B cell (primary cell): Measurements from ENCODE around the gene HBA1. TPM values are rescaled to one million over a fixed set of nuclear protein-coding genes. Genes with fewer than 3 reads are reported as not detected.

Experiments used
- ATAC-seq: fragments of 200-7000 bp; cut with Tn5 transposase; one replicate; pipeline ENCODE4 v1.10.0; 2021; ENCODE audit warnings: low read depth, mild to moderate bottlenecking, moderate number of reproducible peaks, moderate library complexity
- CTCF ChIA-PET: fragments of 350-600 bp; sonication (Branson Sonifier 250); formaldehyde crosslinking; loops from one replicate; lab custom pipeline; 2021; ENCODE audit warnings: antibody characterized with exemption, inconsistent platforms; lab: Charles Lee
- POLR2A ChIA-PET: fragments of 350-600 bp; sonication (Branson Sonifier 250); formaldehyde crosslinking; loops from one replicate; lab custom pipeline; 2021; ENCODE audit warnings: antibody characterized with exemption; lab: Charles Lee
- DNase-seq: peaks from one replicate; pipeline ENCODE4 v3.0.0; 2013
- H2AFZ ChIP-seq: 2 replicates; pipeline ENCODE4 v1.6.1; 2012; ENCODE audit warnings: mild to moderate bottlenecking, low read depth, low read length; ENCODE audit not compliant: insufficient read depth, poor library complexity, severe bottlenecking
- H3K27ac ChIP-seq, 2 donors: 1 replicate in 1 of 2; 2 replicates in 1 of 2; pipeline ENCODE4 v1.5.1; 2012 to 2013; ENCODE audit warnings: low read length in 2 of 2, mild to moderate bottlenecking in 2 of 2, moderate library complexity in 1 of 2
- H3K27me3 ChIP-seq, 4 experiments: fragments of 200-600 bp in 1 of 4; sonication (generic) in 1 of 4; replicated peaks in 1 of 4; 1 replicate in 2 of 4; 2 replicates in 2 of 4; pipeline versions ENCODE4 v1.6.1 to v1.7.0; 2013 to 2016; ENCODE audit warnings: low read length in 3 of 4, mild to moderate bottlenecking in 2 of 4, mixed read lengths in 1 of 4, moderate library complexity in 1 of 4; ENCODE audit not compliant: insufficient read depth in 4 of 4, control insufficient read depth in 3 of 4; ENCODE audit errors: control extremely low read depth in 1 of 4
- H3K36me3 ChIP-seq, 2 experiments: replicated peaks in 1 of 2; 1 replicate in 1 of 2; 2 replicates in 1 of 2; pipeline versions ENCODE4 v1.6.1 to v1.7.1; 2013; ENCODE audit warnings: low read length in 1 of 2; ENCODE audit not compliant: insufficient read depth in 2 of 2, control insufficient read depth in 1 of 2; ENCODE audit errors: control extremely low read depth in 1 of 2, extremely low read depth in 1 of 2
- H3K4me1 ChIP-seq, 2 donors: fragments of 200-600 bp in 1 of 2; sonication (generic) in 1 of 2; 1 replicate in 1 of 2; 2 replicates in 1 of 2; pipeline versions ENCODE4 v1.5.1 to v1.6.1; 2013 to 2017; ENCODE audit warnings: low read length in 2 of 2; ENCODE audit not compliant: control insufficient read depth in 2 of 2, insufficient read depth in 2 of 2
- H3K4me2 ChIP-seq: replicated peaks from 2 replicates; pipeline ENCODE3; 2012; ENCODE audit warnings: mild to moderate bottlenecking, low read depth, low read length; ENCODE audit not compliant: poor library complexity, severe bottlenecking
- H3K4me3 ChIP-seq, 5 experiments: fragments of 200-600 bp in 1 of 5; sonication (generic) in 1 of 5; 1 replicate in 3 of 5; 2 replicates in 2 of 5; pipeline versions ENCODE4 v1.5.1 to v1.7.0; 2011 to 2016; ENCODE audit warnings: low read length in 4 of 5, mild to moderate bottlenecking in 4 of 5, low read depth in 2 of 5, control low read depth in 1 of 5, moderate library complexity in 1 of 5; ENCODE audit not compliant: insufficient read depth in 1 of 5; ENCODE audit errors: control extremely low read depth in 1 of 5, extremely low read depth in 1 of 5
- H3K79me2 ChIP-seq: fragments of 200-600 bp; sonication (generic); one replicate; pipeline ENCODE4 v1.6.0; 2016; ENCODE audit warnings: low read length; ENCODE audit not compliant: control insufficient read depth, insufficient read depth
- H3K9ac ChIP-seq: fragments of 200-600 bp; sonication (generic); 2 replicates; pipeline ENCODE4 v1.6.1; 2017; ENCODE audit warnings: mild to moderate bottlenecking, low read length, moderate library complexity
- H3K9me3 ChIP-seq, 3 donors: one replicate each; pipeline versions ENCODE4 v1.6.1 to v1.7.1; 2013; ENCODE audit warnings: low read length in 2 of 3; ENCODE audit not compliant: control insufficient read depth in 2 of 3, insufficient read depth in 1 of 3; ENCODE audit errors: control extremely low read depth in 1 of 3
- H4K20me1 ChIP-seq: 2 replicates; pipeline ENCODE4 v1.6.0; 2012; ENCODE audit warnings: mild to moderate bottlenecking, low read length; ENCODE audit not compliant: insufficient read depth, control insufficient read depth, poor library complexity, severe bottlenecking
- H3K27ac Mint-ChIP-seq: one replicate; pipeline ENCODE4 v1.8.0; 2021; ENCODE audit warnings: mixed read lengths
- H3K27me3 Mint-ChIP-seq: one replicate; pipeline ENCODE4 v1.8.0; 2021; ENCODE audit warnings: mixed read lengths
- H3K4me1 Mint-ChIP-seq: one replicate; pipeline ENCODE4 v1.8.0; 2021; ENCODE audit warnings: mixed read lengths
- H3K4me3 Mint-ChIP-seq: one replicate; pipeline ENCODE4 v1.8.0; 2021; ENCODE audit warnings: mixed read lengths
- H3K9me3 Mint-ChIP-seq: one replicate; pipeline ENCODE4 v1.8.0; 2022; ENCODE audit warnings: mixed read lengths; ENCODE audit not compliant: insufficient read depth
- EZH2 ChIP-seq: IDR thresholded peaks from 2 replicates; pipeline ENCODE4 v1.6.1; 2012; ENCODE audit warnings: borderline replicate concordance, low read depth, mild to moderate bottlenecking, moderate library complexity, low read length; ENCODE audit not compliant: insufficient read depth, poor library complexity, severe bottlenecking
- WGBS: methylation state at CpG from one replicate; pipeline ENCODE4 v1.1.5; 2013; ENCODE audit warnings: missing lambda C conversion rate; ENCODE audit not compliant: insufficient coverage; 5-methylcytosine and 5-hydroxymethylcytosine counted together
- intact Hi-C: fragments of 100-400 bp; cut with micrococcal nuclease; formaldehyde crosslinking; loops from one replicate; pipeline ENCODE4 v1.10.0; 2022
- polyA plus RNA-seq: library from polyadenylated mRNA; depleted of rRNA; stranded (reverse); fragments of >200 nt; gene quantifications from 2 replicates; pipeline ENCODE4 v1.2.3, GENCODE V29; 2012
- small RNA-seq: library from RNA; depleted of rRNA; stranded (forward); fragments of <200 nt; gene quantifications from one replicate; pipeline ENCODE3, GENCODE V24; 2012; ENCODE audit warnings: low replicate concordance, low read depth; ENCODE audit not compliant: insufficient read length
- total RNA-seq, 2 donors: library from RNA; stranded (reverse); fragments of 120-200 nt in 1 of 2; gene quantifications; 1 replicate in 1 of 2; 2 replicates in 1 of 2; pipeline versions ENCODE4 v1.2.3 to v1.2.4, GENCODE V29; 2013 to 2022

HBA1 gene
- total and polyA plus RNA-seq, 2 donors (not counting 1 experiment from before 2014, with no cell fraction given) = 38.5 to 283 TPM

DNA sequence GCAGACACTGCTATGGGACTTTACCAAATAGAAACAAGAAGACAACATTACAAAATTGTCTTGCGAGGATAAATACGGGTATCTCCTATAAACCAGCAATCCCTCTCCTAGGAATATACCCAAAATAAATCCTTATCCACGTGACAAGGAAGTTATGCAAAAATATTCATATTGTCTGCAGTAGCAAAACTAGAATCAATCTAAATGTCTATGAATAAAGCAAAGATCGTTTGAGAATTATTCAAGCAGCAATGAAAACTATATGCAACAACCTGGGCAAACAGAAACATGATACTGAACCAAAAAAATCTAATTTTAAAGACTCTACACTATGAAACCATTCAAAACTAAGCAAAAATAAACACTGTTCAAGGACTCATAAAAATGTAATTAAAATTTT lies 43.5 kb downstream of the HBA1 start:
- Histone ChIP-seq H3K4me1 (no peaks in the 10 kb centered on the region), H3K9me3 (no peaks in the 10 kb centered on the region), H3K4me3 (no peak overlapping the region), H3K36me3 (peaks cover 7 to 59% of the 10 kb centered on the region in 2 experiments), H3K27me3 (no peaks in the 10 kb centered on the region), H2AFZ (no peak overlapping the region), H3K79me2 (peaks cover 82% of the 10 kb centered on the region), H3K9ac (no peak overlapping the region), H3K27ac (no peak overlapping the region), H3K4me2 (no peak overlapping the region), H4K20me1 (peaks cover 69% of the 10 kb centered on the region)
- DNase-seq (no peak), ATAC-seq (no peak)
- H3K9me3 Mint-ChIP-seq = no peaks in the 10 kb centered on the region
- H3K4me3 Mint-ChIP-seq = no peak overlapping the region
- no CpG with 5 or more reads among the region's 4 CpGs for WGBS
- intact Hi-C loops = no loop called here
- POLR2A ChIA-PET = no interaction called here
- H3K4me1 Mint-ChIP-seq = no peaks in the 10 kb centered on the region
- CTCF ChIA-PET = interaction anchor here (1.1 to 1.7 kb wide), 2 partner anchors 8 to 113 kb away, joined by 3 to 4 read pairs; no protein-coding TSS in a partner anchor
- H3K27ac Mint-ChIP-seq = no peak overlapping the region
- H3K27me3 Mint-ChIP-seq = no peaks in the 10 kb centered on the region
- no peak for TF ChIP-seq EZH2

Small RNA genes lying within 50 kb of the gene (small RNA-seq; reads per million reads assigned to genes)
- not detected for gene RF00019

Other genes with a start within 250 kb of the HBA1 start
- gene POLR3K, start 123.1 kb upstream of the HBA1 start, total RNA-seq = 28.3 and 34.9 TPM in 2 replicates
- 18.4 and 26.3 TPM in 2 replicates for gene POLR3K, start 123.1 kb upstream of the HBA1 start, polyA plus RNA-seq
- 24.3 and 25.5 TPM in 2 replicates for gene SNRNP25, start 122.9 kb upstream of the HBA1 start, total RNA-seq
- gene SNRNP25, start 122.9 kb upstream of the HBA1 start, polyA plus RNA-seq = 31.3 and 32.8 TPM in 2 replicates
- 0.76 and 0.78 TPM in 2 replicates for gene RHBDF1, start 104.0 kb upstream of the HBA1 start, total RNA-seq
- 0.42 and 1.3 TPM in 2 replicates for gene RHBDF1, start 104.0 kb upstream of the HBA1 start, polyA plus RNA-seq
- 58.3 and 66.4 TPM in 2 replicates for gene MPG, start 98.5 kb upstream of the HBA1 start, total RNA-seq
- gene MPG, start 98.5 kb upstream of the HBA1 start, polyA plus RNA-seq = 39.4 and 59.6 TPM in 2 replicates
- gene NPRL3, start 38.0 kb upstream of the HBA1 start, total RNA-seq = 41.9 and 43.0 TPM in 2 replicates
- 41.3 and 50.2 TPM in 2 replicates for gene NPRL3, start 38.0 kb upstream of the HBA1 start, polyA plus RNA-seq
- not detected in 2 replicates for gene HBZ, start 24.0 kb upstream of the HBA1 start, total RNA-seq
- gene HBZ, start 24.0 kb upstream of the HBA1 start, polyA plus RNA-seq = not detected in 2 replicates
- gene HBM, start 10.7 kb upstream of the HBA1 start, total RNA-seq = 0.64 TPM in 1 of 2 replicates, not detected in the other
- 3.2 TPM in 1 of 2 replicates, not detected in the other for gene HBM, start 10.7 kb upstream of the HBA1 start, polyA plus RNA-seq
- 179 and 217 TPM in 2 replicates for gene HBA2, start 3.8 kb upstream of the HBA1 start, total RNA-seq
- gene HBA2, start 3.8 kb upstream of the HBA1 start, polyA plus RNA-seq = 7.9 and 75.6 TPM in 2 replicates
- not detected in 2 replicates for gene HBQ1, start 3.8 kb downstream of the HBA1 start, total RNA-seq
- not detected in 2 replicates for gene HBQ1, start 3.8 kb downstream of the HBA1 start, polyA plus RNA-seq
- 181 and 191 TPM in 2 replicates for gene LUC7L, start 52.8 kb downstream of the HBA1 start, total RNA-seq
- 148 and 242 TPM in 2 replicates for gene LUC7L, start 52.8 kb downstream of the HBA1 start, polyA plus RNA-seq
- 42.9 and 44.5 TPM in 2 replicates for gene FAM234A, start 58.1 kb downstream of the HBA1 start, total RNA-seq
- 35.1 and 41.4 TPM in 2 replicates for gene FAM234A, start 58.1 kb downstream of the HBA1 start, polyA plus RNA-seq
- gene RGS11, start 99.3 kb downstream of the HBA1 start, total RNA-seq = not detected in 2 replicates
- gene RGS11, start 99.3 kb downstream of the HBA1 start, polyA plus RNA-seq = 0.12 and 0.39 TPM in 2 replicates
- gene ARHGDIG, start 103.9 kb downstream of the HBA1 start, total RNA-seq = 0.64 TPM in 1 of 2 replicates, not detected in the other
- gene ARHGDIG, start 103.9 kb downstream of the HBA1 start, polyA plus RNA-seq = not detected in 2 replicates
- not detected in 2 replicates for gene PDIA2, start 106.5 kb downstream of the HBA1 start, total RNA-seq
- gene PDIA2, start 106.5 kb downstream of the HBA1 start, polyA plus RNA-seq = 0.06 and 0.07 TPM in 2 replicates
- 37.6 and 40.8 TPM in 2 replicates for gene AXIN1, start 176.0 kb downstream of the HBA1 start, total RNA-seq
- 35.4 and 39.0 TPM in 2 replicates for gene AXIN1, start 176.0 kb downstream of the HBA1 start, polyA plus RNA-seq
- 44.3 and 45.1 TPM in 2 replicates for gene MRPL28, start 193.9 kb downstream of the HBA1 start, total RNA-seq
- 47.7 and 67.7 TPM in 2 replicates for gene MRPL28, start 193.9 kb downstream of the HBA1 start, polyA plus RNA-seq
- 47.4 and 50.8 TPM in 2 replicates for gene PGAP6, start 205.3 kb downstream of the HBA1 start, total RNA-seq
- gene PGAP6, start 205.3 kb downstream of the HBA1 start, polyA plus RNA-seq = 132 and 158 TPM in 2 replicates
- gene NME4, start 220.5 kb downstream of the HBA1 start, total RNA-seq = 43.3 and 48.7 TPM in 2 replicates
- gene NME4, start 220.5 kb downstream of the HBA1 start, polyA plus RNA-seq = 61.9 and 77.9 TPM in 2 replicates
- gene DECR2, start 225.2 kb downstream of the HBA1 start, total RNA-seq = 9.0 and 11.0 TPM in 2 replicates
- 16.3 and 19.6 TPM in 2 replicates for gene DECR2, start 225.2 kb downstream of the HBA1 start, polyA plus RNA-seq
- gene RAB11FIP3, start 249.0 kb downstream of the HBA1 start, total RNA-seq = 57.2 and 60.6 TPM in 2 replicates
- gene RAB11FIP3, start 249.0 kb downstream of the HBA1 start, polyA plus RNA-seq = 24.3 and 29.9 TPM in 2 replicates